ENCODE measurements around the gene IQCC.

IQCC gene

GRCh38 chr1:32255072-32256071 is 49.9 kb downstream of the IQCC start:
- TF ChIP-seq, protein P1, sequence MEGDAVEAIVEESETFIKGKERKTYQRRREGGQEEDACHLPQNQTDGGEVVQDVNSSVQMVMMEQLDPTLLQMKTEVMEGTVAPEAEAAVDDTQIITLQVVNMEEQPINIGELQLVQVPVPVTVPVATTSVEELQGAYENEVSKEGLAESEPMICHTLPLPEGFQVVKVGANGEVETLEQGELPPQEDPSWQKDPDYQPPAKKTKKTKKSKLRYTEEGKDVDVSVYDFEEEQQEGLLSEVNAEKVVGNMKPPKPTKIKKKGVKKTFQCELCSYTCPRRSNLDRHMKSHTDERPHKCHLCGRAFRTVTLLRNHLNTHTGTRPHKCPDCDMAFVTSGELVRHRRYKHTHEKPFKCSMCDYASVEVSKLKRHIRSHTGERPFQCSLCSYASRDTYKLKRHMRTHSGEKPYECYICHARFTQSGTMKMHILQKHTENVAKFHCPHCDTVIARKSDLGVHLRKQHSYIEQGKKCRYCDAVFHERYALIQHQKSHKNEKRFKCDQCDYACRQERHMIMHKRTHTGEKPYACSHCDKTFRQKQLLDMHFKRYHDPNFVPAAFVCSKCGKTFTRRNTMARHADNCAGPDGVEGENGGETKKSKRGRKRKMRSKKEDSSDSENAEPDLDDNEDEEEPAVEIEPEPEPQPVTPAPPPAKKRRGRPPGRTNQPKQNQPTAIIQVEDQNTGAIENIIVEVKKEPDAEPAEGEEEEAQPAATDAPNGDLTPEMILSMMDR (IDR thresholded peaks at IDR 0.05): no peak
- DNase-seq: no peak
- Mint-ChIP-seq H3K4me1 (peaks cover 29% of the 10 kb centered on the region), H3K27me3 (ENCODE audit: low read depth, poor library complexity) (peaks cover 19% of the 10 kb centered on the region), H3K27ac (no peak overlapping the region), H3K9me3 (no peaks in the 10 kb centered on the region), H3K4me3 (no peak overlapping the region), H3K36me3 (ENCODE audit: low read depth) (no peaks in the 10 kb centered on the region)

DNA sequence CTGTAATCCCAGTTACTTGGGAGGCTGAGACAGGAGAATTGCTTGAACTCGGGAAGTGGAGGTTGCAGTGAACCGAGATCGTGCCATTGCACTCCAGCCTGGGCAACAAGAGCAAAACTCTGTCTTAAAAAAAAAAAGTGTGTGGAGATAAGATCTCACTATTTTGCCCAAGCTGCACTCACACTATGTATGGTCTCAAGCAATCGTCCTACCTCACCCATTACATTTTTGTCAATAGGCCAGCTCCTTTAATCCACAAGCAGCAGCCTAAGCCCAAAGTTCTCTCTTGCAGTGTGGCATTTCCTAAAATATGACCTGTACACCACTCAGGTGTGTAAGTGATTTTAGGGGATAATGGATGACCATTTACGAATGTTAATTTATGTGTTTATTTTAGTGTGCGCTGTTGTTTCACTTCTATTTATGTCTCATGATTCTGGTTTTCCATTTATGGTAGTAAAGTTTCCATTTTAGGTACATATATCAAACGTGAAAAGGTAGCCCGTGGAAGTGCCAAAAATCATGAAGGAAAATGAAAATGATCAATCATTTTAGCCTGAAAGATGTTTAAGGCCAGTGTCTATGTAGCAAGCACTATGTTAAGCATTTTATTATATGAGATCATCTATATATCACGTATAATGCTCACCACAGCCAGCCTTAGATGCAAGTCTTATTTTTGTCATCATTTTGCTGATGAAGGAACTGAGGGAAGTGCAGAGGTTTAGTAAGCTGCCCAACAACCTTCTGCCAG is 51.2 kb downstream of the IQCC start:
- no peaks in the 10 kb centered on the region for H3K9me3 Mint-ChIP-seq
- H3K27ac Mint-ChIP-seq: no peak overlapping the region
- H3K36me3 Mint-ChIP-seq (ENCODE audit: low read depth): no peaks in the 10 kb centered on the region
- no peak for DNase-seq
- TF ChIP-seq, protein P1 (IDR thresholded peaks at IDR 0.05): no peak
- H3K4me1 Mint-ChIP-seq: peaks cover 18% of the 10 kb centered on the region
- peaks cover 20% of the 10 kb centered on the region for H3K27me3 Mint-ChIP-seq (ENCODE audit: low read depth, poor library complexity)
- H3K4me3 Mint-ChIP-seq: no peak overlapping the region

GRCh38 chr1:32257227-32257508 is 51.7 kb downstream of the IQCC start:
- no peak overlapping the region for H3K4me3 Mint-ChIP-seq
- H3K9me3 Mint-ChIP-seq: no peaks in the 10 kb centered on the region
- TF ChIP-seq, protein P1 (IDR thresholded peaks at IDR 0.05): no peak
- H3K4me1 Mint-ChIP-seq: peaks cover 13% of the 10 kb centered on the region
- H3K36me3 Mint-ChIP-seq (ENCODE audit: low read depth): no peaks in the 10 kb centered on the region
- H3K27me3 Mint-ChIP-seq (ENCODE audit: low read depth, poor library complexity): peaks cover 17% of the 10 kb centered on the region
- H3K27ac Mint-ChIP-seq: no peak overlapping the region
- no peak for DNase-seq

Measured in nephron progenitor cell (in vitro differentiated cells).